ENCODE measurements around the gene PGM5. TPM values are rescaled to one million over a fixed set of nuclear protein-coding genes. Genes with fewer than 3 reads are reported as not detected.

Gene PGM5
- total RNA-seq, 1 experiment from 2014 or later: 0.57 TPM

- DNase-seq (ENCODE audit: low read depth): no peak
Observed at GRCh38 chr9:68495247-68495646, 138.8 kb downstream of the PGM5 start.

DNA sequence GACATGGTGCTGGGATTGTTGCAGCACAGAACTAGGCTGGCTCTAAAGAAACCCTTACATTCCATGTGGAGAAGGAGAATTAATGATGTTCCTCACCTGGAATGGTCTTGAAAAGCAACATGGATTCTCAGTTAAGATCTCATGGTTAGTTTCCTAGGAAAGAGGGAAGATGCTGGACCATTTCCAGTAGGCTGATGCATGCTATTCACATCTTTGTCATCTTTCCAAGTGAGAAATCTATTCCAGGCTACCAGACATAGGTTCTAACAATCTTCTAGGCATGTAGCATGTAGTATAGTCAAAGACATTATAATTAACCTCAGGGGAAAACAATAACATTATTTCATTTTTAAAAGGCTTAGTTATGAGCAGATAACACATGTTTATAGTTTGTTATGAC is 139.9 kb downstream of the PGM5 start:
- DNase-seq (ENCODE audit: low read depth): no peak

- DNase-seq (ENCODE audit: low read depth): no peak
Observed at GRCh38 chr9:68497629-68498028, 141.2 kb downstream of the PGM5 start.

DNA sequence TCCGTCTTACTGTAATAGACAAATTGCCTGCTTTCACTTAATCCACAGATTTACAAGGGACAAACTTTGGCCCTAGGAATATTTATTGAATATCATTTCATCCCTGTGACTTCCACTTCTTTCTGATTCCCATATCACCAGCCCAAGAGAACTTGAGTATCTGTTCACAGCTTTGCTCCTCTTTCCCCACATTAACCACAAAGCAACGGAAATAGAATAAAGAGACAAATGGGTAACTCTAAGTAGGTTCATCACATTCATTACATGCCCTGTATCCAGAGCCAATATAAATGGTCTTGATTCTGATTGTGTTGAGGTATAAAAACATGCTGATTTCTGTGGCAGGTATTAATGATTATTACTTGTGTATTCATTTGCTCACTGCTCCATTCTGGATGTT is 142.4 kb downstream of the PGM5 start:
- DNase-seq (ENCODE audit: low read depth): no peak

GRCh38 chr9:68500457-68501381 is 144.3 kb downstream of the PGM5 start:
- peak; percentile 61 for DNase-seq (ENCODE audit: low read depth)

DNA sequence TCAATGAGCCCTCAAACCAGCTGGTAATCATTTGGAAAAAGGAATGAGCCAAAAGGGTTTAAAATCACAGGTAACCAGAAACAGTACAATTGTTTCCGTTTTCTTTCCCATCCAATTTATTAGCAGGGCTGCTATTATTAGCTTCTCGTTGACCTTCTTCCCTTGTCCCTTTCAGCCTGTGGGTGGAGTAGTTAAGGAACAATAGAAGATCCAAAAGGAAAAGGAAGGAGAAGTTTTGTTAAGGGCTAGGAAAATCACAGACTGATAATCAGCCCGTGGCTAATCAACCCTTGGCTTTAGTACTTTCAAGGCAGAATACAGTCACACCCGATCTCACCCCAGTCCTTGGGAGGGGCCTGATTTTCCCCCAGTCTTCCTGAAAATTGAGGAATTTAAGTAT is 145.9 kb downstream of the PGM5 start:
- no peak for DNase-seq (ENCODE audit: low read depth)

DNA sequence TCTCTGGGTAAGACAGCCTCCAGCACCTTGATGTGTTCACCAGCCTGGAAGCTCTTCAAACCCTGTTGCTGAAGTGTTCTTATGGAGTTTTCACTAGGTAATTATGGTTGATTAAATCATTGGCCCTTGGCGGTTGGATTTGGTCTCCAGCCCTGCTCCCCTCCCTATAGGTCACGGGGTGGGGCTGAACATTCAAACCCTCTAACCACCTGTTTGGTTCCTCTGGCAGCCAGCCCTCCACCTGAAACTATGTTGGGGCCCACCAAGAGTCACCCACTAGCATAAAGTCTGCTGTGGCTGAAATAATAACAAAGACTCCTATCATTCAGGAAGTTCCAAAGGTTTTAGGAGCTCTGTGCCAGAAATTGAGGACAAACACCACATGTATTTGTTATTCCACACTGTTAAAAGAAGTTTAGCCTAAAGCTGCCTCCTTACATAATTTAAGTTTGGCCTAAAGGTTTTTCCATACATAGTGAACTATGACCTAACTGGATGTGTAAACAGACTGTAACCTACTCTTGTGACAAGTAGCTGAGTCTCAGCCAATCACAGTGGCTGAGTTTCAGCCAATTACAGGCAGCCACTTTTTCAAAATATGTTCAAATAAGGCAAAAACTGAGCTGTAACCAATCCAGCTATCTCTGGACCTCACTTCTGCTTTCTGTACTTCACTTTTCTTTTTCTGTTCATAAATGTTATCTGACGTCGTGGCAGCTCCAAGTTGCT is 149.4 kb downstream of the PGM5 start:
- no peak for DNase-seq (ENCODE audit: low read depth)

- DNase-seq (ENCODE audit: low read depth): no peak
Observed at GRCh38 chr9:68506551-68506950, 150.1 kb downstream of the PGM5 start.

DNA sequence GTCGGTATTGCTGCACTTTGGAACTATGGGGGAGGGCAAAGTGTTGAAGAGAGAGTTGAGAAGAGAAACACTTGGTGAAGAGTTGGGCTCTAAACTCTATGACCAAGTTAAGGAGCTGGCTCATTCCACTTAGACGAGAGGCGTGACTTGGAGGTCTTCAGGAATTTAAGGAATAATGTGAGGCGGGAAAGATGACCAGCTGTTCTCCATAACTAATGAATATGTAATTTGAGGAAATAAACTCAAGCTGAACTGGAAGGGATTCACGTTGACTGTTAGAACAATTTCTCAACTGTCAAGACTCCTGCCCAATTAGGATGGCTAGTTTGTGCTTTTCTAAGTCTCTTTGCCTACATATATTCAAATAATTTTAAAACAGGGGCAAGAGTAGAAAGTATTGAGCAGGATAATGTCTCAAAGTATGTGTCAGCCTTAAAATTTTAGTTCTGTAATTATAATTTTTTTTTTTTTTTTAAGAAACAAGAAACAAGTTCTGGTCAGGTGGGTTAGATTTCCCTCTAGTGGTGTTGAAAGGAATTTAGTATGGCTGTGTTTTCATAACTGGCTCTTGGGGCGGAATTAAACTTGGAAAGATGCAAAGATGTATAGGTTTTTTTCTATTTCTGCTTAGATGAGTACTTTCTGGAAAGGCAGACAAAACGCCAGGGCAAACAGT is 150.9 kb downstream of the PGM5 start:
- DNase-seq (ENCODE audit: low read depth): peak; percentile 26

DNA sequence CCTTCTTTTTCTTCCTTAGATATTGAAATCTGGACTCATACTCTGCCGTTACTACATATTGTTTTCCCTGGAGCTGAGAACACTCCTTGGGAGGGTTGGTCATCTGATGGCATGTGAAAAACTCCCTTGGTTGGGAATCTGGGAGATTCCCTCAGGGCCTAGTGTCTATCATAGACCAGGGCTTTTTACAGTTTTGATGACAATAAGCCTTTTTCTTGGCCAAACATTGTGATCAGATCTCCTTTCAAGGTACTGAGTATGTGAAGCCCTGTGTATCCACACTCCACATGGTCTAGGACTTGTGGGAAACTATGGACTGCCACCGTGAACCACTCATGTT is 151.4 kb downstream of the PGM5 start:
- no peak for DNase-seq (ENCODE audit: low read depth)

GRCh38 chr9:68508547-68508946 is 152.1 kb downstream of the PGM5 start:
- no peak for DNase-seq (ENCODE audit: low read depth)

DNA sequence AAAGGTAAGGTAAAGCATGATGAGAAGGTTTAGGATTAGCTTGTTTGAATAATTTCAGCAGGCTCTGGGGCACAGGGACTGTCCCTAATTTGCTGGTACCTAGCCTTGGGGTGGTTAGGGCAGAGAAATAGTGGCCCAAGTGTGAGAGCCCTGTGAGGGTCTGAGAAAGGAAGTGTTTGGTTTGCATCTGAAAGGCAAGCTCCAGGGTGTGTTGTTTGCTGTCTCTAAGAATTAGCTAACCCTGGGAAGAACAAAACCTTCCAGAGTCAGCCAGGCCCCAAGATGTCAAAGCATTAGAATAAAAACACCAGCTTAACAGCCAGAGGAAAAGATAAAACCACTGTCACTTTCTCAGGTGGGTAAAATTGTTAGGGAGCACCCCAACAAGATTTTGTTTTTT is 153.3 kb downstream of the PGM5 start:
- DNase-seq (ENCODE audit: low read depth): no peak

GRCh38 chr9:68513385-68513784 is 157.0 kb downstream of the PGM5 start:
- DNase-seq (ENCODE audit: low read depth): no peak

- no peak for DNase-seq (ENCODE audit: low read depth)
Observed at GRCh38 chr9:68513981-68514380, 157.6 kb downstream of the PGM5 start.

DNA sequence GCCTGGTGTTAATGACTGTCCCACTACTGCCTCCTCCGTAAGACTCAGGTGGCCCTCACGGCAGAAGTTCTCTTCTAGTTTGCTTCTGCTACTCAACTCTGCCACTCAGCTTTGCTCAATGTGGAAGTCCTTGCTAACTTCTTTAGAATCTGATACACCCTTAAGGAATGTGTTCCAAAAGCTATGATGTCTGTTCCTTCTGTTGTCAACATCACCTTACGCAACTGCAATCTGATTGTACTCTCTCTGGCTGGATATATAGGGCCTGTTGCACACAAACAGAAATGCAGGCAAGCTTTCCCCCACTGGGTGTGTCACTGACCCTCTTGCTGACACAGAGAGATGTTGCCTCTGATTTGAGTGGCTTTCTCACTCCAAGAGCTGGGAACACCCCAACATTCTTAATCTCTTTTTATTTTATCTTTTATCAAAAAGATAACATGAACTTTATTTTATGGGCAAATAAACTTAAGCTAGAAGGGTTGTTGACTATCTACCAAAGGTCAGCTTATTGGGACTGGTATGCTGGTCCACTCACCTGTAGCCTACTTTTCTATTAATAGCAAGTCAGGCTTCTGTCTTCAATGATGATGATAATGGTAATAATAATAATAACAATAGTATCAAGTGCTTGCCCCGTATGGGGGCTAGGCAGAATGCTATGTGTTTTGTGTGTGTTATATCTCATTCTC is 159.1 kb downstream of the PGM5 start:
- no peak for DNase-seq (ENCODE audit: low read depth)

DNA sequence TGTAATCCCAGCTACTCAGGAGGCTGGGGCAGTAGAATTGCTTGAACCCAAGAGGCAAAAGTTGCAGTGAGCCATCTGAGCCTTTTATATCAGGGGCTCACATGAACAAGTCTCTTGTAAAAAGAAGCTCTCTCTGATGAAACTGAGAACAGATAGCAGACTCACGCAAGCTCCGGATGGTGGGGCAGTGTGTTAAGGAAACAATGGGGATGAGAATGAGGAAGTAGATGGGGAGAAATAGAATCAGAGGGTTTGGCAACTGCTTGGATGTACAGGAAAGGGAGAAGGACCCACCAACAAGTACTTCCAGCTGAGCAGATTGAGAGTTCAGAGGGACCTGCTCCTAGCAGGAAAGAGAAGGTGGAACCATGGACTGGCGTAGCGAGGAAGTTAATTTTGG is 165.7 kb downstream of the PGM5 start:
- no peak for DNase-seq (ENCODE audit: low read depth)

DNA sequence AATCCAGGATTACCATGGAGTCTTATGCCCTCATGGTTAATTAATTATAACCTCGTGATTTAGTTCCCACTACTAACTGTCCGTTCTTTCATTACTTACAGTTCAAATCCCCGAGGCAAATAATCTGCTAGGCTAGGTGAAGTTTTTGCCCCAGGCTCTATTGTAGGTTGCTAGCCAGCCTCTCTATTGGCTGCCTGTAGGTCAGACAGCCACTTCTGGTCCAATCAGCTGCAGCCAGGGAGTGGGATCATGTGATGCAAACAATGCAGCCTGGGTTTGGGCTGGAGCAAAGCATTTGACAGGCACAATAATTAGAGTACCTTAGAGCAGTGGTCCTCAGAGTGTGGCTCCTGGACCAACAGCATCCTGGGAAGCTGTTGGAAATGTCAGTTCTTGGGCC is 166.5 kb downstream of the PGM5 start:
- DNase-seq (ENCODE audit: low read depth): no peak

GRCh38 chr9:68523367-68523936 is 167.0 kb downstream of the PGM5 start:
- no peak for DNase-seq (ENCODE audit: low read depth)

GRCh38 chr9:68530618-68531017 is 174.2 kb downstream of the PGM5 start:
- peak; percentile 69 for DNase-seq (ENCODE audit: low read depth)

DNA sequence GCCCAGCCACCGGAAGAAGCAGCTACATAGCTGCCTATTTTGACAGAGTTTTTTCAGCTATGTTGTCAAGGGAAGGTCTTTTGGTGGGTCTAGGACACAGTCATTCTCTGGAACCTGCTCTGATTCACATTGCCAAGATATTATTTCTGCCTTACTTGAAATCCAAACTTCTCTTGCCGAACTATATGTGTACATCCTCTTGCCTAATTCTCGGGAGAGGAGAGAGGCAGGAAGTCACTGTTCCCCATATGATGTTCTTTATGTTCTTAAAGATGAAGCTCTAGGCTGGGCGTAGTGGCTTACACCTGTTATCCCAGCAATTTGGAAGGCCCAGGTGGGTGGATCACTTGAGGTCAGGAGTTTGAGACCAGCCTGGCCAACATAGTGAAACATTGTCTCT is 175.7 kb downstream of the PGM5 start:
- no peak for DNase-seq (ENCODE audit: low read depth)

GRCh38 chr9:68533678-68534077 is 177.3 kb downstream of the PGM5 start:
- no peak for DNase-seq (ENCODE audit: low read depth)

Measured in Daoy (cell line).